Smooth muscle cell (in vitro differentiated cells): Measurements from ENCODE around the gene NUTF2. TPM values are rescaled to one million over a fixed set of nuclear protein-coding genes. Genes with fewer than 3 reads are reported as not detected.

Experiments
- DNase-seq: peaks from one replicate; lab custom pipeline; 2025; ENCODE audit not compliant: unreplicated experiment; lab: John Stamatoyannopoulos, UW
- H2AFZ ChIP-seq: fragments of 200-600 bp; sonication (generic); 2 replicates; pipeline ENCODE4 v1.6.0; 2016; ENCODE audit warnings: antibody characterized with exemption, low read depth, mild to moderate bottlenecking
- H3F3A ChIP-seq: fragments of 200-600 bp; sonication (generic); 2 replicates; pipeline ENCODE4 v1.6.0; 2017; ENCODE audit warnings: antibody characterized with exemption, low read depth
- H3K27ac ChIP-seq: fragments of 200-600 bp; sonication (generic); 2 replicates; pipeline ENCODE4 v1.5.1; 2016; ENCODE audit warnings: low read depth, mild to moderate bottlenecking
- H3K27me3 ChIP-seq: fragments of 200-600 bp; sonication (generic); 2 replicates; pipeline ENCODE4 v1.6.1; 2016; ENCODE audit warnings: low read depth, mild to moderate bottlenecking
- H3K36me3 ChIP-seq: fragments of 200-600 bp; sonication (generic); 2 replicates; pipeline ENCODE4 v1.5.1; 2016; ENCODE audit warnings: low read depth
- H3K4me1 ChIP-seq: fragments of 200-600 bp; sonication (generic); 2 replicates; pipeline ENCODE4 v1.5.1; 2016; ENCODE audit warnings: low read depth
- H3K4me2 ChIP-seq: fragments of 200-600 bp; sonication (generic); 2 replicates; pipeline ENCODE4 v1.6.0; 2016; ENCODE audit warnings: mild to moderate bottlenecking
- H3K4me3 ChIP-seq: fragments of 200-600 bp; sonication (generic); 2 replicates; pipeline ENCODE4 v1.5.1; 2016; ENCODE audit warnings: mild to moderate bottlenecking
- H3K79me2 ChIP-seq: fragments of 200-600 bp; sonication (generic); 2 replicates; pipeline ENCODE4 v1.6.0; 2016; ENCODE audit warnings: low read depth, mild to moderate bottlenecking
- H3K9ac ChIP-seq: fragments of 200-600 bp; sonication (generic); 2 replicates; pipeline ENCODE4 v1.6.0; 2016; ENCODE audit warnings: low read depth
- H3K9me3 ChIP-seq: fragments of 200-600 bp; sonication (generic); replicated peaks from 2 replicates; pipeline ENCODE4 v1.5.1; 2016; ENCODE audit warnings: low read depth
- H4K20me1 ChIP-seq: fragments of 200-600 bp; sonication (generic); 2 replicates; pipeline ENCODE4 v1.6.0; 2016; ENCODE audit warnings: low read depth
- WGBS: methylation state at CpG from one replicate; pipeline ENCODE4 v1.1.7; 2016; ENCODE audit warnings: low lambda C conversion rate; 5-methylcytosine and 5-hydroxymethylcytosine counted together
- polyA plus RNA-seq: library from polyadenylated mRNA; unstranded; fragments of >200 nt; fragmentation: Nextera tagmentation; extraction: Ambion mirVana; gene quantifications from 2 replicates; pipeline ENCODE4 v1.2.1, GENCODE V29; 2016
- total RNA-seq: library from RNA; depleted of rRNA; stranded (reverse); fragments of >200 nt; gene quantifications from 2 replicates; pipeline ENCODE4 v1.2.3, GENCODE V29; 2014
- TF ChIP-seq, protein P1 (sequence below): fragments of 200-600 bp; sonication (generic); IDR thresholded peaks from 2 replicates; pipeline ENCODE4 v1.5.1; 2017; ENCODE audit warnings: borderline replicate concordance, mild to moderate bottlenecking, antibody characterized with exemption; ENCODE audit not compliant: insufficient read depth, poor library complexity, severe bottlenecking

Gene NUTF2
- total and polyA plus RNA-seq, 2 experiments from 2014 or later = 115 to 202 TPM

DNA sequence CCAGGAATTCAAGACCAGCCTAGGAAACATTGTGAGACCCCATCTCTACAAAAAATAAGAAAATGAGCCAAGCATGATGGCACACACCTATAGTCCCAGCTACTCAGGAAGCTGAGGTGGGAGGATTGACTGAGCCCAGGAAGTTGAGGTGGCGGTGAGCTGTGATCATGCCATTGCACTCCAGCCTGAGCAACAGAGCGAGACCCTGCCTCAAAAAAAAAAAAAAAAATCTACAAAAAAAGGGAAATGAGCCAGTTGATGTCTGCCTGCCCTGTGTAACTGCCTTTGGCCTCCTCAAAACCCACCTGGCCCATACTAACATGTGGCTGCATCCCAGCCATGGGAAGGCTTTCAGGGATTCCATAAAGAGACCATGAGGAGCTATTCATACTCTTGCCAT is 44.9 kb upstream of the NUTF2 start:
- TF ChIP-seq, protein P1, sequence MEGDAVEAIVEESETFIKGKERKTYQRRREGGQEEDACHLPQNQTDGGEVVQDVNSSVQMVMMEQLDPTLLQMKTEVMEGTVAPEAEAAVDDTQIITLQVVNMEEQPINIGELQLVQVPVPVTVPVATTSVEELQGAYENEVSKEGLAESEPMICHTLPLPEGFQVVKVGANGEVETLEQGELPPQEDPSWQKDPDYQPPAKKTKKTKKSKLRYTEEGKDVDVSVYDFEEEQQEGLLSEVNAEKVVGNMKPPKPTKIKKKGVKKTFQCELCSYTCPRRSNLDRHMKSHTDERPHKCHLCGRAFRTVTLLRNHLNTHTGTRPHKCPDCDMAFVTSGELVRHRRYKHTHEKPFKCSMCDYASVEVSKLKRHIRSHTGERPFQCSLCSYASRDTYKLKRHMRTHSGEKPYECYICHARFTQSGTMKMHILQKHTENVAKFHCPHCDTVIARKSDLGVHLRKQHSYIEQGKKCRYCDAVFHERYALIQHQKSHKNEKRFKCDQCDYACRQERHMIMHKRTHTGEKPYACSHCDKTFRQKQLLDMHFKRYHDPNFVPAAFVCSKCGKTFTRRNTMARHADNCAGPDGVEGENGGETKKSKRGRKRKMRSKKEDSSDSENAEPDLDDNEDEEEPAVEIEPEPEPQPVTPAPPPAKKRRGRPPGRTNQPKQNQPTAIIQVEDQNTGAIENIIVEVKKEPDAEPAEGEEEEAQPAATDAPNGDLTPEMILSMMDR = no peak
- peaks cover 6% of the 10 kb centered on the region for H3K4me1 ChIP-seq
- WGBS = 96% methylated on average over 2 of the region's 2 CpGs
- DNase-seq = no peak
- H4K20me1 ChIP-seq = peaks cover 68% of the 10 kb centered on the region
- H3K9ac ChIP-seq = no peak overlapping the region
- no peaks in the 10 kb centered on the region for H3K9me3 ChIP-seq
- no peak overlapping the region for H3K4me2 ChIP-seq
- H3K4me3 ChIP-seq = no peak overlapping the region
- H3K27ac ChIP-seq = no peak overlapping the region
- no peak overlapping the region for H2AFZ ChIP-seq
- H3K36me3 ChIP-seq = no peaks in the 10 kb centered on the region
- peaks cover 60% of the 10 kb centered on the region for H3K79me2 ChIP-seq
- no peaks in the 10 kb centered on the region for H3F3A ChIP-seq
- H3K27me3 ChIP-seq = no peaks in the 10 kb centered on the region

DNA sequence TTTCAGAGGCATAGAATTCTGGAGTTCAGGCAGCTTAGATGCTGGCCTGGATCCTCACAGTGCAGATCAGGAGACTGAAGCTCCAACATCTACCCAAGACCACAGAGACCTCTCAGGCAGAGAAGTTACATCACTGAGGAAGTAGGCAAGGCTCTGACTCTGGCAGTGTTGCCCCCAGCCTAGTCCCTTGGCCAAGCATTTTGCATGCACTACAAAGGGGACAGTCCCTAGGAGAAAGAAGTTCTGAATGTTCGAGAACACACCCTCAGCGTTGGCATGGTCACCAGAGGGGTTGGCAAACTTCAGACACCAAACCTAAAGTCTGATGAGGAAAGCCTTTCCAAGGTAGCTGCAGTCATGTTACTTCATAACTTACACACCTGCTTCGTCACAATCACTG is 42.8 kb upstream of the NUTF2 start:
- H4K20me1 ChIP-seq = peaks cover 48% of the 10 kb centered on the region
- H3K4me1 ChIP-seq = peaks cover 6% of the 10 kb centered on the region
- H3K9me3 ChIP-seq = no peaks in the 10 kb centered on the region
- 98% methylated on average over 3 of the region's 3 CpGs for WGBS
- H3K27me3 ChIP-seq = no peaks in the 10 kb centered on the region
- H3K4me2 ChIP-seq = no peak overlapping the region
- peaks cover 55% of the 10 kb centered on the region for H3K79me2 ChIP-seq
- H3F3A ChIP-seq = no peaks in the 10 kb centered on the region
- TF ChIP-seq, protein P1 = no peak
- DNase-seq = no peak
- H3K9ac ChIP-seq = no peak overlapping the region
- H3K4me3 ChIP-seq = no peak overlapping the region
- no peak overlapping the region for H2AFZ ChIP-seq
- H3K36me3 ChIP-seq = no peaks in the 10 kb centered on the region
- no peak overlapping the region for H3K27ac ChIP-seq

DNA sequence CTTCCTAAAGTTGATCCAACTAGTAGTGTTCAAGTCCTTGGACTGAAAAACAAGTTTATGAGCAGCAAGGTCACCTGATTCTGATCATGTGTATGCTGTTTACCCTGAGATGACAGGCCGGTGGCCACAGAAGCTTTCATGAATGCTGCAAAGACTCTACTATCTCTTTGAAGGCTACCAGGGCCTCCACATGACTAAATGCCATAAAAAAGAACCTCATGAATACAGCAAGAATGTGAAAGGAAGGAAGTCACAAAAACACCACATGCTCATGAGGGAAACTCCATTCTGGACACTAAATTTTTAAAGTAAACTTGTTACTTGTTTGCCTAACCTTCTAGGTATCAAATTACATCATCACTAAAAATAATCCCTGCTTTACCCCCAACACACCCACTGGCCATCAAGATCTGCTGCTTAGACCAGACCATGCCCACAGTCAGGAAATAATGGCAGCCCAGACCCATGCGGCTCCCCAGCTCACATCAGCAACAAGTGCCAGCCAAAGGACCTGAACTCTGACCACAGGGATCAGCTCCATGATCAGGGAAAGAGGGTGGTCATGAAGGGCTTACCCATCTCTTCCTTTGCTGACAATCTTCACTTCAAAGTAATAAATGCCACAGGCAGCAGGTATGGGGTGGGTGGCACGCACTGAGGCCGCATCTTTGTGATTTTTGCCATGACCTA is 41.7 kb upstream of the NUTF2 start:
- Histone ChIP-seq H3K27ac (no peak overlapping the region), H3K4me3 (peak overlapping the region; percentile 99), H4K20me1 (peaks cover 41% of the 10 kb centered on the region), H3K4me1 (peaks cover 6% of the 10 kb centered on the region), H3K4me2 (peak overlapping the region; percentile 98), H3K9me3 (no peaks in the 10 kb centered on the region), H3K9ac (peak overlapping the region; percentile 94), H3K36me3 (no peaks in the 10 kb centered on the region), H3K79me2 (peaks cover 55% of the 10 kb centered on the region), H2AFZ (no peak overlapping the region), H3F3A (no peaks in the 10 kb centered on the region), H3K27me3 (no peaks in the 10 kb centered on the region)
- TF ChIP-seq, protein P1 = no peak
- no peak for DNase-seq
- WGBS = 80% methylated on average over 4 of the region's 4 CpGs
